DND-41 (cell line): ENCODE data around the gene RGS19.
A peak's percentile ranks its signal among the peaks of the same experiment; 100 is the strongest.

Experiments used
- ATAC-seq: fragments of 200-7000 bp; cut with Tn5 transposase; 3 replicates; pipeline ENCODE4 v1.9.1; 2021; ENCODE audit warnings: low read depth; ENCODE audit not compliant: insufficient read depth
- DNase-seq: peaks from one replicate; pipeline ENCODE4 v3.0.0-alpha.2; 2020
- H2AFZ ChIP-seq: 2 replicates; pipeline ENCODE4 v1.6.0; 2012; ENCODE audit warnings: low read depth, low read length
- H3K27ac ChIP-seq: 2 replicates; pipeline ENCODE4 v1.5.1; 2012; ENCODE audit warnings: low read length, inconsistent platforms
- H3K27me3 ChIP-seq: fragments of 200-600 bp; sonication (generic); 2 replicates; pipeline ENCODE4 v1.6.0; 2012; ENCODE audit warnings: low read length, mild to moderate bottlenecking, inconsistent platforms; ENCODE audit not compliant: insufficient read depth, poor library complexity
- H3K36me3 ChIP-seq: 2 replicates; pipeline ENCODE4 v1.5.1; 2012; ENCODE audit warnings: low read length, inconsistent platforms; ENCODE audit not compliant: insufficient read depth
- H3K4me1 ChIP-seq: 2 replicates; pipeline ENCODE4 v1.5.1; 2012; ENCODE audit warnings: mild to moderate bottlenecking, low read length; ENCODE audit not compliant: insufficient read depth
- H3K4me2 ChIP-seq: 2 replicates; pipeline ENCODE4 v1.6.0; 2012; ENCODE audit warnings: mild to moderate bottlenecking, moderate library complexity, low read length, inconsistent platforms; ENCODE audit not compliant: insufficient read depth
- H3K4me3 ChIP-seq, 2 experiments: fragments of 200-600 bp in 1 of 2; shearing (Covaris generic) in 1 of 2; 2 replicates each; pipeline ENCODE4 v1.5.1; 2012 to 2016; ENCODE audit warnings: inconsistent platforms in 2 of 2, low read length in 2 of 2, mild to moderate bottlenecking in 2 of 2, low read depth in 1 of 2, moderate library complexity in 1 of 2
- H3K79me2 ChIP-seq: 2 replicates; pipeline ENCODE4 v1.6.0; 2012; ENCODE audit warnings: low read length, inconsistent platforms; ENCODE audit not compliant: insufficient read depth
- H3K9ac ChIP-seq: 2 replicates; pipeline ENCODE4 v1.6.0; 2012; ENCODE audit warnings: low read depth, mild to moderate bottlenecking, inconsistent platforms, low read length, moderate library complexity
- H3K9me3 ChIP-seq: 2 replicates; pipeline ENCODE4 v1.5.1; 2012; ENCODE audit warnings: low read length, moderate library complexity, mild to moderate bottlenecking, inconsistent platforms; ENCODE audit not compliant: insufficient read depth, severe bottlenecking
- H4K20me1 ChIP-seq: 2 replicates; pipeline ENCODE4 v1.6.0; 2012; ENCODE audit warnings: low read length; ENCODE audit not compliant: insufficient read depth
- EZH2 ChIP-seq: IDR thresholded peaks from 3 replicates; pipeline ENCODE4 v1.6.1; 2012; ENCODE audit warnings: borderline replicate concordance, low read depth, mild to moderate bottlenecking, moderate library complexity, low read length, inconsistent platforms; ENCODE audit not compliant: severe bottlenecking
- TF ChIP-seq, protein P1 (sequence below): IDR thresholded peaks from 2 replicates; pipeline ENCODE4 v1.5.1; 2012; ENCODE audit warnings: borderline replicate concordance, low read length, moderate library complexity, mild to moderate bottlenecking; ENCODE audit not compliant: poor library complexity, severe bottlenecking; ENCODE audit errors: extremely low read depth

RGS19 gene

DNA sequence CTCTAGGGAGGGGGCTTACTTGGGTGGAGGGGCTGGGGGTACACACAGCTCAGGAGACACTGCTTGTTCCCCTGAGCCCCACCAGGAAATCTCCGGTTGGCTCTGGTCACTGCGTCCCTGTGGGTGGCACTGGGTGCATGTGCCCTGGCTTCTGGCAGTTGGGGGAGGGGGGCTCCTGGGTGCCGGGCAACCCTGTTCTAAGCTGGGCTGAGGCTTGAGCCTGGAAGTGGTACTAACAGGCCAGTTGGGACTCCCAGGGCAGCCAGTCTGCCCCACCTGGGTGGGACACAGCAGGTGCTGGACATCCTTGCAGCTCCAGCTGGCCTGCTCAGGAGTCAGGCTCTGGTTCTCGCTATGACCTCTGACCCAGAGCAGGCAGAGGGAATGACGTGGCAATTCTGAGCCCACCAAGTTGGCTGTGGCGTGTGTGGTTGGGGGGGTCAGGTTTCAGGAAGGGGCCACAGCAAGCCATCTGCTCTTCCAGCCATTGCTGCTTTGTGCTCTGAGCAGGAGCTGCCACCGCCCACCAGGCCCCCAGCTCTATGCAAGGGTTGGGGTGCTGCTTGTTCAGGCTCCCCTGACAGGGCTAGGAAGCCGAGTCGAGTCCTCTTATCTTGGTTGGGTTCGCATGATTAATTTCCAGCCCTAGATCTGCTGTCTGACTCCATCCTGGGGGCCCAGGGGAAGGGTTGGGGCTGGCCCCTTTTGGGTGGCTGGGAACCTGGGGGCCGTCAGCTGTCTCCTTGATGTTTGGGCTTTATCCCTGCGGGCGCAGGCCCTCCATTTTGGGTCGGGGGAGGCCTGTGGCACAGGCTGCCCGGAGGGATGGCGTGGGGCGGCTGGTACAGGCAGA lies 42.7 kb downstream of the RGS19 start:
- Histone ChIP-seq H2AFZ (no peak overlapping the region), H3K27ac (no peak overlapping the region)
- DNase-seq, result no peak

DNA sequence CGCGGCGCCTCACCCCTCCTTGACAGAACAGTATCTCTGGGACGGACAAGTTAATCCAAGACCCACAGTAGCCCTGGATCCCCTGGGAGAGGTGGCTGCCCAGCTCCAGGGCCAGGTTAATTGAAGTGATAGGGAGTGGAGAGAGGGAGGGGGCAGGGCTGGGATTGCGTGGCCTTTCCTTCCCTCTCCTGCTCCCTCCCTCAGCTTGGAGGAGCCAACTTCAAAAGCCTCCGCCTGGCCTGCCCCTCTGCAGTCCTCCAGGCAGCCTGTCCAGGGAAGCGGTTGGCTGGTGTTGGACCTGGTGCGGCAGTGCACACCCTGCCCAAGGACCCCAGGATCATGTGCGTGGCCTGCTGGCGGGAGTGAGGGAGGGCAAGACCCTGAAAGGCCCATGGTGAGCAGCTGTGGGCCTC lies 43.4 kb downstream of the RGS19 start, which contains the start of gene C20orf204:
TSS of gene C20orf204 (plus strand) at position 250 of the 413 bp plus-strand sequence. CDS start at position 392, 142 bp downstream.
- Histone ChIP-seq H4K20me1 (peaks cover 13% of the 10 kb centered on the region; the same call in 1 of the 2 replicates), H3K79me2 (no peaks in the 10 kb centered on the region), H3K4me2 (no peak within 1 kb of the TSS), H3K4me1 (peaks cover 22% of the 10 kb centered on the region), H3K27ac (no peak within 1 kb of the TSS), H2AFZ (no peak within 1 kb of the TSS), H3K9ac (no peak within 1 kb of the TSS), H3K27me3 (peaks cover 26% of the 10 kb centered on the region), H3K36me3 (peaks cover 37% of the 10 kb centered on the region), H3K9me3 (no peaks in the 10 kb centered on the region), H3K4me3 (no peak within 1 kb of the TSS)
- TF ChIP-seq, protein P1, sequence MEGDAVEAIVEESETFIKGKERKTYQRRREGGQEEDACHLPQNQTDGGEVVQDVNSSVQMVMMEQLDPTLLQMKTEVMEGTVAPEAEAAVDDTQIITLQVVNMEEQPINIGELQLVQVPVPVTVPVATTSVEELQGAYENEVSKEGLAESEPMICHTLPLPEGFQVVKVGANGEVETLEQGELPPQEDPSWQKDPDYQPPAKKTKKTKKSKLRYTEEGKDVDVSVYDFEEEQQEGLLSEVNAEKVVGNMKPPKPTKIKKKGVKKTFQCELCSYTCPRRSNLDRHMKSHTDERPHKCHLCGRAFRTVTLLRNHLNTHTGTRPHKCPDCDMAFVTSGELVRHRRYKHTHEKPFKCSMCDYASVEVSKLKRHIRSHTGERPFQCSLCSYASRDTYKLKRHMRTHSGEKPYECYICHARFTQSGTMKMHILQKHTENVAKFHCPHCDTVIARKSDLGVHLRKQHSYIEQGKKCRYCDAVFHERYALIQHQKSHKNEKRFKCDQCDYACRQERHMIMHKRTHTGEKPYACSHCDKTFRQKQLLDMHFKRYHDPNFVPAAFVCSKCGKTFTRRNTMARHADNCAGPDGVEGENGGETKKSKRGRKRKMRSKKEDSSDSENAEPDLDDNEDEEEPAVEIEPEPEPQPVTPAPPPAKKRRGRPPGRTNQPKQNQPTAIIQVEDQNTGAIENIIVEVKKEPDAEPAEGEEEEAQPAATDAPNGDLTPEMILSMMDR, result no peak
- no peak for TF ChIP-seq EZH2
- no peak for DNase-seq
- ATAC-seq, result no peak

More for the DNA sequence above, 42.7 kb downstream of the RGS19 start:
- Histone ChIP-seq H3K9ac (no peak overlapping the region), H3K4me2 (no peak overlapping the region), H3K79me2 (no peaks in the 10 kb centered on the region), H3K36me3 (peaks cover 32% of the 10 kb centered on the region), H3K27me3 (peaks cover 32% of the 10 kb centered on the region), H3K4me3 (no peak overlapping the region), H4K20me1 (peaks cover 13% of the 10 kb centered on the region; the same call in 1 of the 2 replicates), H3K4me1 (peaks cover 26% of the 10 kb centered on the region), H3K9me3 (no peaks in the 10 kb centered on the region)
- ATAC-seq, result no peak
- TF ChIP-seq, protein P1, result no peak
- TF ChIP-seq EZH2, result no peak

- ATAC-seq (no peak), DNase-seq (peak; percentile 44)
- no peak overlapping the region for H2AFZ ChIP-seq
- peaks cover 43% of the 10 kb centered on the region for H3K36me3 ChIP-seq
- H3K9ac ChIP-seq, result no peak overlapping the region
- no peaks in the 10 kb centered on the region for H3K79me2 ChIP-seq
- H3K27ac ChIP-seq, result peak overlapping the region; percentile 25; the same call in 1 of the 2 replicates
- H3K4me1 ChIP-seq, result peaks cover 21% of the 10 kb centered on the region
- H3K27me3 ChIP-seq, result peaks cover 20% of the 10 kb centered on the region
- H3K4me2 ChIP-seq, result no peak overlapping the region
- no peak overlapping the region for H3K4me3 ChIP-seq
- TF ChIP-seq, protein P1, result no peak
- TF ChIP-seq EZH2, result no peak
- H4K20me1 ChIP-seq, result peaks cover 18% of the 10 kb centered on the region; the same call in 1 of the 2 replicates
- H3K9me3 ChIP-seq, result no peaks in the 10 kb centered on the region
Observed at GRCh38 chr20:64035066-64035932, 44.0 kb downstream of the RGS19 start.
